HG03378 (cell line): Measurements from ENCODE around the gene NOL4L.

Source experiments
- ATAC-seq: cut with Tn5 transposase; IDR thresholded peaks from one replicate; pipeline ENCODE4 v1.9.1; 2021; ENCODE audit warnings: mild to moderate bottlenecking, moderate library complexity; ENCODE audit not compliant: unreplicated experiment

Gene NOL4L

GRCh38 chr20:32613192-32614053, 28.3 kb upstream of the NOL4L start:
- ATAC-seq: no peak

DNA sequence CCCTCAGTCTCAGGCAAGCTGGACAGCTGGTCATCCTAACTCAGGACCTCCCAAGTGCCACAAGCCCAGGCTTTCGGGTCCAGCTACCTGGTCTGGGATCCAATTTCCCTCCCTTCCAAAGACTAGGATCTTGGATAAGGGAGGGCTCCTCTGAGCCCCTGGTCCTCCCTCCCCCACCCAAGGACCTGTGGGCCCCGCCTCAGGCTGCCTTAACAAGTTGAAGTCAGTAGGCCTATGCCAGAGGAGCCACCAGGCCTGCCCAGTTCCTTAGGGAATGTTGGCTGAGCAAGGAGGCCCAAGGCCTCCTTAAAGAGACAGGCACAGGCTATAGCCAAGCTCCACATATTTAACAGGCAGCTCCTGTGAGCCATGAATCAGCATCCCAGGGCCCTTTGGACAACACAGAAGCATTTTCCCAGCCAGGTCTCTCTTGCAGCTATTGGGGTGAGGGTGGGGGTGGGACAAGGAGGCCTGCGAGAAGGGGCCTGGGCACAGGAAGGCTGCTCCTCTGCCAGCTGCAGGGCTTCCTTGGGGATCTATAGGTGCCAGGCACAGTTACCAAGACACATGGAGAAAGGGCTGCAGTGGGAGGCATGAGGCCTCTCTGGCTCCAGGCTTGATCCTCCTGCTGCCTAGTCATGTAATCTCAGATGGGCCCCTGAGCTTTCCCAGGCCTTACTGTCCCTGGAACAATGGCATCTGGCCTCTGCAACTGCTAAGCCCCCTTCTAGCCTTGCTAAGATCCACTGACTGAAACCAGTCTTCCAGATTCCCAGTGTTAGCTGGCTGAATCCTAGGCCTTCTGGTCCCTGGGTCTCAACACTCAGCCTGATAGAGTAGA, 27.4 kb upstream of the NOL4L start:
- ATAC-seq: no peak

GRCh38 chr20:32611868-32612267, 26.7 kb upstream of the NOL4L start:
- ATAC-seq: no peak

- no peak for ATAC-seq
These were observed 26.2 kb upstream of the NOL4L start for GRCh38 chr20:32611286-32611685.

- no peak for ATAC-seq
These were observed 25.5 kb upstream of the NOL4L start for GRCh38 chr20:32610472-32611218.

GRCh38 chr20:32609993-32610392, 24.9 kb upstream of the NOL4L start:
- ATAC-seq: no peak

GRCh38 chr20:32609111-32609773, 24.1 kb upstream of the NOL4L start:
- no peak for ATAC-seq

- ATAC-seq: no peak
These were observed 23.5 kb upstream of the NOL4L start for GRCh38 chr20:32608664-32609015.

GRCh38 chr20:32607727-32608663, 22.9 kb upstream of the NOL4L start:
- no peak for ATAC-seq

GRCh38 chr20:32607324-32607723, 22.2 kb upstream of the NOL4L start:
- ATAC-seq: no peak

GRCh38 chr20:32606790-32607189, 21.7 kb upstream of the NOL4L start:
- ATAC-seq: no peak

GRCh38 chr20:32606107-32606506, 21.0 kb upstream of the NOL4L start:
- ATAC-seq: no peak

GRCh38 chr20:32605167-32605656, 20.1 kb upstream of the NOL4L start:
- ATAC-seq: no peak

GRCh38 chr20:32603046-32603726, 18.1 kb upstream of the NOL4L start:
- ATAC-seq: no peak

DNA sequence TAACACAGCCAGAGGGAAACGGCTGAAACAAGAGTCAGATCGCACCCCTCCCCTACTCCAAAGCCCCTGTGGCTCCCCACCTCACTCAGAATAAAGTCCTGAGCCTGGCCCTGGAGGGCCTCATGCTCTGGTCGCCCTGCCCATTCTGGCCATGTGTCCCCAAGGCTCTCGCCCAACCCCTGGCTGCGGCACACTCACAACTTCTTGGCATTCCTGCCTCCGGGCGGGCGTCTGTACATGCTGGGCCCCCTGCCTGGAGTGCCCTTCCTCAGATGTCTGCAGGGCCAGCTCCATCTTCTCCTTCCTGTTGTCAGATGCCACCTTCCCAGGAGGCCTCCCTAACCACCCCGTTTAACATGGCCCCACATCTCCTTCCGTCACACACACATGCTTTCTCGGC, 17.1 kb upstream of the NOL4L start:
- ATAC-seq: no peak

- no peak for ATAC-seq
These were observed 15.6 kb upstream of the NOL4L start for GRCh38 chr20:32600681-32601237.

DNA sequence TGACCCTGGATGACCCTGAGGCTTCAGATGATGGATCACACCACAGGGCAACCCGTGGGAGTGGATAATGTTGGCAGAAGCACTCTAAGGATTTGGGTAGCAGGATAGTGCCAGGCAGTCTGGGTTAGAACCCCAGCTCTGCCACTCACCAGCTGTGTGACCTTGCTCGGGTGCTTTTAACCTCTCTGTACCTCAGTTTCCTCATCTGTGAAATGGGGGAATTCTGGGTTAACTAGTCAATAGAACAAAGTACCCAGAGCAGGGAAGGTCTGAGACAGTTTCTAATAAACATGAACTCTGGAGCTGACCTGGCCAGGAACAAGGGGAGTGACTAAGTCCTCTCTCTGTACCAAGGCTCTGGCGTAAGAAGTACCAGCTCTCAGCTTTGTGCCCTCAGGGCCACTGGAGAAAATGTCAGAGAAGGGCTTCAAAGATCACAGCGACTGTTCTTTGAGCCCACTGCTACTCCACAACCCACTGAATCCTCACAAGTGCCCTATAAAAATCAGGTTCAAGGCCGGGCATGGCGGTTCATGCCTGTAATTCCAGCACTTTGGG, 14.7 kb upstream of the NOL4L start:
- ATAC-seq: no peak

DNA sequence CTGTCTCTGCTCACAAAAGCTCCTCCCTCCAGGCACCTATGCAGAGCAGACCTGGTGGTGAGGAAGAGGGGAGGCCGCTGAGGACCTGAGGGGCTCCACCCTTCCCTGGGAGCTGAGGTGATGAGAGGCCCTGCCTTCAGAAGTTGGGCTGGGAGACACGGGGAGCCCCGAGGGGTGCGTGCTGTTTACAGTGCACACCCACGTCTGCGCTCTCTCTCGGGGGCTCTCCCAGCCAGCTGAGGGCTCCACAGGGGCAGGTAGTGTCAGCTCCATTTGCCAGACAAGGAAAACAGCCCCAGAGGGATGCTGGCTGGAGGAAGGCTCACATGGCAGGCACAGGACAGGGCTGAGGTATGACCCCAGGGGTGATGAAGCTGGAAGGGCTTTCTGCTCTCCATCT, 13.5 kb upstream of the NOL4L start:
- ATAC-seq: no peak
